OCI-LY7 (cell line): ENCODE results near the gene CD99. TPM values are rescaled to one million over a fixed set of nuclear protein-coding genes. Genes with fewer than 3 reads are reported as not detected.
"Not testable (repeated sequence)": the region's sequence is repeated elsewhere in the genome, so short reads cannot be mapped to it uniquely, and the experiment has no call there.

Experiments
- BruUV-seq: library from RNA; stranded (reverse); fragments of 400-500 nt; replicated peaks from 2 replicates; lab custom pipeline; 2021; lab: Mats Ljungman, UMichigan
- CTCF ChIA-PET: fragments of 300-600 bp; sonication (Branson Sonifier 250); formaldehyde crosslinking; loops from one replicate; lab custom pipeline; 2022; ENCODE audit warnings: antibody characterized with exemption; ENCODE audit not compliant: unreplicated experiment; lab: Charles Lee
- POLR2A ChIA-PET: fragments of 300-600 bp; sonication (Branson Sonifier 250); formaldehyde crosslinking; loops from one replicate; lab custom pipeline; 2022; ENCODE audit warnings: antibody characterized with exemption; lab: Charles Lee
- DNase-seq: peaks from one replicate; pipeline ENCODE4 v3.0.0-alpha.2; 2015; ENCODE audit warnings: low spot score
- H2AFZ ChIP-seq: fragments of 200-600 bp; sonication (generic), shearing (Covaris generic); 2 replicates; pipeline ENCODE4 v1.6.1; 2014; ENCODE audit warnings: mild to moderate bottlenecking, antibody characterized with exemption, low read length, moderate library complexity
- H3K27ac ChIP-seq: fragments of 200-600 bp; sonication (generic); 2 replicates; pipeline ENCODE4 v1.5.1; 2014; ENCODE audit warnings: mixed run types, low read depth, mild to moderate bottlenecking, moderate library complexity, low read length, inconsistent platforms; ENCODE audit not compliant: poor library complexity, severe bottlenecking
- H3K36me3 ChIP-seq: fragments of 200-600 bp; sonication (generic); 2 replicates; pipeline ENCODE4 v1.6.1; 2014; ENCODE audit warnings: mild to moderate bottlenecking, antibody characterized with exemption, low read length, moderate library complexity, mixed read lengths; ENCODE audit not compliant: insufficient read depth
- H3K4me1 ChIP-seq: fragments of 200-600 bp; sonication (generic); 2 replicates; pipeline ENCODE4 v1.5.1; 2014; ENCODE audit warnings: mild to moderate bottlenecking, low read length; ENCODE audit not compliant: insufficient read depth, poor library complexity, severe bottlenecking
- H3K4me2 ChIP-seq: fragments of 200-600 bp; sonication (generic); 2 replicates; pipeline ENCODE4 v1.6.1; 2014; ENCODE audit warnings: mild to moderate bottlenecking, low read length
- H3K4me3 ChIP-seq: fragments of 200-600 bp; sonication (generic); 2 replicates; pipeline ENCODE4 v1.5.1; 2014; ENCODE audit warnings: mild to moderate bottlenecking, low read depth, low read length; ENCODE audit not compliant: poor library complexity, severe bottlenecking
- H3K79me2 ChIP-seq: fragments of 200-600 bp; sonication (generic); 2 replicates; pipeline ENCODE4 v1.6.1; 2016; ENCODE audit warnings: low read depth, mild to moderate bottlenecking, low read length, moderate library complexity, mixed read lengths; ENCODE audit not compliant: insufficient read depth
- H3K9me2 ChIP-seq: fragments of 200-600 bp; sonication (generic); 2 replicates; pipeline ENCODE4 v1.6.1; 2016; ENCODE audit warnings: mild to moderate bottlenecking, low read length, mixed read lengths; ENCODE audit not compliant: insufficient read depth
- H3K9me3 ChIP-seq: fragments of 200-600 bp; sonication (generic); 2 replicates; pipeline ENCODE4 v1.6.1; 2014; ENCODE audit warnings: mild to moderate bottlenecking, mixed run types, low read length, mixed read lengths
- H4K20me1 ChIP-seq: fragments of 200-600 bp; sonication (generic); 2 replicates; pipeline ENCODE4 v1.6.1; 2014; ENCODE audit warnings: mild to moderate bottlenecking, antibody characterized with exemption, low read length, moderate library complexity, mixed read lengths; ENCODE audit not compliant: insufficient read depth
- EZH2phosphoT487 ChIP-seq: fragments of 200-600 bp; sonication (generic); IDR thresholded peaks from 2 replicates; pipeline ENCODE4 v1.6.1; 2018; ENCODE audit warnings: low read depth, borderline replicate concordance, mild to moderate bottlenecking, mixed run types, antibody characterized with exemption, low read length, moderate library complexity, mixed read lengths
- intact Hi-C: fragments of 100-400 bp; cut with micrococcal nuclease; formaldehyde crosslinking; loops from one replicate; pipeline ENCODE4 v1.10.0; 2022; ENCODE audit not compliant: unreplicated experiment
- total RNA-seq, 2 experiments: library from RNA; depleted of rRNA in 1 of 2; stranded (reverse); fragments of >200 nt in 1 of 2; shearing (Covaris generic) in 1 of 2; gene quantifications; 2 replicates each; pipeline ENCODE4 v1.2.3, GENCODE V29; 2014 to 2022
- TF ChIP-seq, protein P1 (sequence below): fragments of 200-600 bp; sonication (generic); conservative IDR thresholded peaks from 2 replicates; pipeline ENCODE4 v1.5.1; 2014; ENCODE audit warnings: mild to moderate bottlenecking, antibody characterized with exemption, low read length, moderate library complexity, mixed read lengths

CD99 gene
- total RNA-seq, 2 experiments from 2014 or later = 80.7 to 119 TPM

DNA sequence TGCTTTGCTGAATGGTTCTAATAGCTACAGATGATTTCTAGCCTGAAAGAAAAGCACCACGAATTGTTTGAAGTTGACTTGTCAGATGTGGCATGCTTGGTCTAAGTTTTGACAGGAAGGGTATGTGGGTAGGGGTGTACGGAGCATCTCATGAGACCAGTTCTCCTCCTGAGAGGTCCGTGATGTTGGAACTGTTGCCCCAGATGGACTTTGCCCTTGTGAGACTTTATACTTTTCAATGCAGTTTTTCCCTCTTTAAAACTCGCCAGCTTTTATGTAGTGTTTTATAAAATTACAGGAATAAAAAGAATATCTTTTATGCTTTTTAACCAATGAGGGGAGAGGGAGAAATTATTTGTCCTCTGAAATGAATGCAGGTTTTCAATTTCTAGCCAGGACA is 44.2 kb downstream of the CD99 start:
- intact Hi-C loops = no loop called here

DNA sequence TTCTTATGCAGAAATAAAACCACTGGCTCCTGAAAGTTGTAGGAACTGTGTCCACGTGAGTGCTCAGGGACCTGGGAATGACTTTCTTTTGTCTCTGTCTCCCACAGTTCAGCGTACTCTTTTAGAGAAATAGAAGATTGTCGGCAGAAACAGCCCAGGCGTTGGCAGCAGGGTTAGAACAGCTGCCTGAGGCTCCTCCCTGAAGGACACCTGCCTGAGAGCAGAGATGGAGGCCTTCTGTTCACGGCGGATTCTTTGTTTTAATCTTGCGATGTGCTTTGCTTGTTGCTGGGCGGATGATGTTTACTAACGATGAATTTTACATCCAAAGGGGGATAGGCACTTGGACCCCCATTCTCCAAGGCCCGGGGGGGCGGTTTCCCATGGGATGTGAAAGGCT is 49.6 kb downstream of the CD99 start:
- Histone ChIP-seq H3K36me3 (peaks cover 18% of the 10 kb centered on the region), H3K9me2 (no peaks in the 10 kb centered on the region), H3K4me3 (no peak overlapping the region), H3K4me1 (no peaks in the 10 kb centered on the region), H3K4me2 (no peak overlapping the region), H3K27ac (no peak overlapping the region), H4K20me1 (no peaks in the 10 kb centered on the region), H3K9me3 (no peaks in the 10 kb centered on the region), H2AFZ (no peak overlapping the region), H3K79me2 (no peaks in the 10 kb centered on the region)
- TF ChIP-seq, protein P1, sequence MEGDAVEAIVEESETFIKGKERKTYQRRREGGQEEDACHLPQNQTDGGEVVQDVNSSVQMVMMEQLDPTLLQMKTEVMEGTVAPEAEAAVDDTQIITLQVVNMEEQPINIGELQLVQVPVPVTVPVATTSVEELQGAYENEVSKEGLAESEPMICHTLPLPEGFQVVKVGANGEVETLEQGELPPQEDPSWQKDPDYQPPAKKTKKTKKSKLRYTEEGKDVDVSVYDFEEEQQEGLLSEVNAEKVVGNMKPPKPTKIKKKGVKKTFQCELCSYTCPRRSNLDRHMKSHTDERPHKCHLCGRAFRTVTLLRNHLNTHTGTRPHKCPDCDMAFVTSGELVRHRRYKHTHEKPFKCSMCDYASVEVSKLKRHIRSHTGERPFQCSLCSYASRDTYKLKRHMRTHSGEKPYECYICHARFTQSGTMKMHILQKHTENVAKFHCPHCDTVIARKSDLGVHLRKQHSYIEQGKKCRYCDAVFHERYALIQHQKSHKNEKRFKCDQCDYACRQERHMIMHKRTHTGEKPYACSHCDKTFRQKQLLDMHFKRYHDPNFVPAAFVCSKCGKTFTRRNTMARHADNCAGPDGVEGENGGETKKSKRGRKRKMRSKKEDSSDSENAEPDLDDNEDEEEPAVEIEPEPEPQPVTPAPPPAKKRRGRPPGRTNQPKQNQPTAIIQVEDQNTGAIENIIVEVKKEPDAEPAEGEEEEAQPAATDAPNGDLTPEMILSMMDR = no peak
- TF ChIP-seq EZH2phosphoT487 = no peak
- BruUV-seq = no TSS peak
- no peak for DNase-seq
- ChIA-PET CTCF (no interaction called here), POLR2A (no interaction called here)
- intact Hi-C loops = no loop called here

More for the DNA sequence above, 44.2 kb downstream of the CD99 start:
- Histone ChIP-seq H3K4me1 (no peaks in the 10 kb centered on the region), H3K4me3 (no peak overlapping the region), H2AFZ (no peak overlapping the region), H3K9me3 (no peaks in the 10 kb centered on the region), H3K9me2 (no peaks in the 10 kb centered on the region), H3K27ac (no peak overlapping the region), H4K20me1 (no peaks in the 10 kb centered on the region), H3K4me2 (no peak overlapping the region), H3K36me3 (peaks cover 23% of the 10 kb centered on the region), H3K79me2 (no peaks in the 10 kb centered on the region)
- ChIA-PET POLR2A (no interaction called here), CTCF (no interaction called here)
- TF ChIP-seq, protein P1 = no peak
- no peak for TF ChIP-seq EZH2phosphoT487
- no peak for DNase-seq
- no TSS peak for BruUV-seq

DNA sequence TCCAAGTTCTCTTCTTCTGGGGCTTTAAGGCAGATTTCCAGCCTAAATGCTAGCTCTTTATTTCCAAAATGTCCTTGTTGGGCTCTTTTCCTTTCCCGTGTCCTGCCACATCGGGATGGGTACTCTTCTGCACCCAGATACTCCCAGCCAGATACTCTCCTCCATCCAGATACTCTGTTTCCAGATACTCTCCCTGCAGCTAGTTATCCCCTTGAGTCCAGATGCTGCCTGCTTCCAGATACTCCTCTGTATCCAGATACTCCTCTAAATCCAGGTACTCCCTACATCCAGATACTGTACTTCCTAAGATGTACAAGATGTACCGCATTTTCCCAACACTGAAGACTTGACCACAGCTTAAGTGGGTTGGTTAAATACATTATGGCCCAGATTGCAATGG is 50.3 kb downstream of the CD99 start:
- intact Hi-C loops = no loop called here
- CTCF ChIA-PET = no interaction called here

DNA sequence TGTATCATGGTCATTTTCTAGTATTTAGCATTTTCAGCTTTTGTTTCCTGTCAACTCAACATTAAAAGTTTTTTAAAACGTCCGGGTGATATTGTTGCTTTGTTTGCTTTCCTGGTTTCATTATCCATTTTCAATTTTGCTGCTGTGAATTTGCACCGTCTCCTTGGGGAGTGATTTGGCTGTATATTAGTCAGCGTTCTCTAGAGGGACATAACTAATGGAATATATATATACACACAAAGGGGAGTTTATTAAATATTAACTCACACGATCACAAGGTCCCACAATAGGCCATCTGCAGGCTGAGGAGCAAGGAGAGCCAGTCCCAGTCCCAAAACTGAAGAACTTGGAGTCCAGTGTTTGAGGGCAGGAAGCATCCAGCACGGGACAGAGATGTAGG is 55.2 kb downstream of the CD99 start:
- H2AFZ ChIP-seq, H3K9me2 ChIP-seq, DNase-seq, H3K27ac ChIP-seq, POLR2A ChIA-PET, H3K4me1 ChIP-seq, H3K4me2 ChIP-seq, H3K9me3 ChIP-seq, H4K20me1 ChIP-seq, BruUV-seq, H3K79me2 ChIP-seq, H3K36me3 ChIP-seq, CTCF ChIA-PET, intact Hi-C loops, H3K4me3 ChIP-seq: not testable (repeated sequence)

More for the DNA sequence above, 50.3 kb downstream of the CD99 start:
- Histone ChIP-seq H3K4me3 (no peak overlapping the region), H3K9me2 (no peaks in the 10 kb centered on the region), H3K4me1 (no peaks in the 10 kb centered on the region), H2AFZ (no peak overlapping the region), H3K9me3 (no peaks in the 10 kb centered on the region), H3K79me2 (no peaks in the 10 kb centered on the region), H4K20me1 (no peaks in the 10 kb centered on the region), H3K27ac (no peak overlapping the region), H3K36me3 (peaks cover 13% of the 10 kb centered on the region), H3K4me2 (no peak overlapping the region)
- POLR2A ChIA-PET = no interaction called here
- no peak for TF ChIP-seq EZH2phosphoT487
- TF ChIP-seq, protein P1 = no peak
- BruUV-seq = no TSS peak
- no peak for DNase-seq
